Measurements from ENCODE around the gene HOOK2. TPM values are rescaled to one million over a fixed set of nuclear protein-coding genes. Genes with fewer than 3 reads are reported as not detected.

The HOOK2 gene
- total RNA-seq, 2 donors from 2014 or later = 20.2 to 21.7 TPM

Small RNAs within 50 kb of the gene (microRNA-seq; reads per million reads assigned to microRNA genes)
- gene MIR5684 (ENCODE audit: borderline microRNAs expressed in 2 of 2) = 0 to 0.32 reads per million in 2 donors

Other genes starting within 250 kb of the HOOK2 start
- gene ZNF564, start 224.1 kb downstream of the HOOK2 start, total RNA-seq = 10 to 100 TPM; 11.8 to 12.6 TPM
- gene ZNF490, start 164.7 kb downstream of the HOOK2 start, total RNA-seq = 1 to 10 TPM; 5.4 to 6.3 TPM
- gene ZNF791, start 164.6 kb downstream of the HOOK2 start, total RNA-seq = 10 to 100 TPM; 26.8 to 28.5 TPM
- gene MAN2B1, start 108.8 kb downstream of the HOOK2 start, total RNA-seq = 10 to 100 TPM; 57.2 to 95.8 TPM
- gene WDR83, start 108.7 kb downstream of the HOOK2 start, total RNA-seq = 1 to 10 TPM; 6.7 to 6.9 TPM
- gene DHPS, start 93.7 kb downstream of the HOOK2 start, total RNA-seq = 10 to 100 TPM; 47.2 to 52.6 TPM
- gene GNG14, start 87.6 kb downstream of the HOOK2 start, total RNA-seq = not detected
- gene FBXW9, start 78.9 kb downstream of the HOOK2 start, total RNA-seq = 1 to 10 TPM; 3.1 to 3.6 TPM
- gene TNPO2, start 51.6 kb downstream of the HOOK2 start, total RNA-seq = 10 to 100 TPM; 57.5 to 59.2 TPM
- gene TRIR, start 40.9 kb downstream of the HOOK2 start, total RNA-seq = 100 to 1,000 TPM; 109 to 121 TPM
- 10 to 100 TPM; 41.2 to 42.6 TPM for gene GET3, start 38.1 kb downstream of the HOOK2 start, total RNA-seq
- not detected for gene BEST2, start 23.8 kb downstream of the HOOK2 start, total RNA-seq
- 100 to 1,000 TPM; 193 to 418 TPM for gene JUNB, start 15.9 kb upstream of the HOOK2 start, total RNA-seq
- 100 to 1,000 TPM; 126 to 130 TPM for gene PRDX2, start 26.2 kb upstream of the HOOK2 start, total RNA-seq
- 1 to 10 TPM in 1 of 2 donors, under 1 TPM in 1; 1.00 to 1.6 TPM for gene THSD8, start 26.5 kb upstream of the HOOK2 start, total RNA-seq
- 1 to 10 TPM; 4.3 to 5.1 TPM for gene RNASEH2A, start 31.0 kb upstream of the HOOK2 start, total RNA-seq
- gene RTBDN, start 59.0 kb upstream of the HOOK2 start, total RNA-seq = not detected
- gene MAST1, start 63.0 kb upstream of the HOOK2 start, total RNA-seq = under 1 TPM in 1 of 2 donors, not detected in 1; 0.37 TPM
- gene DNASE2, start 105.9 kb upstream of the HOOK2 start, total RNA-seq = 10 to 100 TPM; 20.2 to 31.8 TPM
- gene KLF1, start 111.6 kb upstream of the HOOK2 start, total RNA-seq = under 1 TPM in 1 of 2 donors, not detected in 1; 0.33 TPM
- gene GCDH, start 115.6 kb upstream of the HOOK2 start, total RNA-seq = 10 to 100 TPM in 1 of 2 donors, 1 to 10 TPM in 1; 8.5 to 14.6 TPM
- not detected for gene SYCE2, start 143.7 kb upstream of the HOOK2 start, total RNA-seq
- gene FARSA, start 158.2 kb upstream of the HOOK2 start, total RNA-seq = 10 to 100 TPM; 30.8 to 31.1 TPM
- 100 to 1,000 TPM; 629 to 855 TPM for gene CALR, start 163.1 kb upstream of the HOOK2 start, total RNA-seq
- 100 to 1,000 TPM in 1 of 2 donors, 10 to 100 TPM in 1; 90.9 to 124 TPM for gene RAD23A, start 170.3 kb upstream of the HOOK2 start, total RNA-seq
- gene GADD45GIP1, start 181.7 kb upstream of the HOOK2 start, total RNA-seq = 10 to 100 TPM; 18.1 to 20.7 TPM
- gene DAND5, start 194.0 kb upstream of the HOOK2 start, total RNA-seq = not detected
- gene NFIX, start 219.9 kb upstream of the HOOK2 start, total RNA-seq = 100 to 1,000 TPM; 242 to 327 TPM

All from posterior vena cava (tissue), 2 donors.